HL-60 (cell line): ENCODE measurements around the gene PLEKHA5.

Source experiments
- CTCF ChIP-seq: IDR thresholded peaks from one replicate; pipeline ENCODE4 v1.5.1; 2011; ENCODE audit warnings: low read length, control low read depth, inconsistent platforms; ENCODE audit not compliant: insufficient read depth
- REST ChIP-seq: IDR thresholded peaks from 2 replicates; pipeline ENCODE4 v1.6.1; 2012; ENCODE audit warnings: low read depth; ENCODE audit not compliant: insufficient replicate concordance
- SPI1 ChIP-seq: IDR thresholded peaks from 2 replicates; pipeline ENCODE4 v1.6.1; 2012; ENCODE audit warnings: low read depth, mild to moderate bottlenecking, borderline replicate concordance

GRCh38 chr12:19332196-19332595, 202.7 kb downstream of the PLEKHA5 start:
- TF ChIP-seq CTCF (no peak), REST (no peak), SPI1 (no peak)
